Measurements from ENCODE around the gene PNPLA8.

PNPLA8 gene

DNA sequence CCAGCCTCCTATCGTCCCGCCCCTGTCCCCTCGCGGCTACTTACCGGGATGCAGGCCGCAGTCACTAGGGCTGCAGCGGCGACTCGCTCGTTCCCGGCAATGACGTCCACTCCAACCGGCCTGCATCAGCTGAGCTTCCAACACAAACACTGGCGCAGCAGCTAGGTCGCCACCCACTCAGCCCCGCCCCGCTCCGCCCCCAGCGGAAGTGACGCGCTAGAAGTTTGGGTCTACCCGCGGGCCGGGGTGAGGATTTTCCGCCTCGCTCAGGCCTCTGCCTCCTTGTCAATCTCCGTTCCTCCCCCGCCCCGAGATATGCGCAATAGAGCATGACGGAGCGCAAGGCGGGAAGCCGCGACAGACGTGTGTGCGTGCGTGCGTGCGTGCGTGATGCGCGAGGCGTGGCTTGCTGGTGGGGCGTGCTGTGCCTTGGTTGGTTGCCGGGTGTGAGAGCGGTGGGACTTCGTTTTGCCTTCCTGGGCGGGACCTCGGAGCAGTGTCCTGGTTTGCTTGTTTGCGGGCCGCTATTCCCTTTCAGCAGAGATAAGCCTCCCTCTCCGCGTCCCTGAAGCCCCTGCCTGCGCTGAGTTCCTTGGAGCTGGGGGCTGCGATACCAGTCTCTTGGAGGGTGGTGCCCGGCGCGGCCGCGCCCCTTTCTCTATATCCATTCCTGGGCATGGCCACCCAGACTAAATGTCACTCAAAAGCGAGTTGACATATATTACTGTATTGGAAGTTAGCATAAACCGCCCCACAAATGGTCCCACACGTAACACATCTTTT is at the start of gene PNPLA8 (continued):
- TF ChIP-seq BCL11A (tag by site-specific recombination; IDR thresholded peaks at IDR 0.05; ENCODE audit: low read depth) (0 out of 2 replicates have a peak, but pooled peaks have one; percentile 71), ZNF830 (tag by site-specific recombination; IDR thresholded peaks at IDR 0.05; ENCODE audit: low read depth) (no peak), ATF2 (tag by site-specific recombination; IDR thresholded peaks at IDR 0.05; ENCODE audit: low read depth) (peak; percentile 66; the same call in 1 of the 2 replicates), ZNF16 (tag by site-specific recombination; IDR thresholded peaks at IDR 0.05; ENCODE audit: low read depth) (no peak), ZBTB21 (tag by site-specific recombination; IDR thresholded peaks at IDR 0.05) (peak; percentile 88), ZNF138 (tag by site-specific recombination; IDR thresholded peaks at IDR 0.05; ENCODE audit: borderline replicate concordance) (no peak), ZNF221 (tag by site-specific recombination; IDR thresholded peaks at IDR 0.05; ENCODE audit: borderline replicate concordance) (no peak), ZNF561 (tag by site-specific recombination; IDR thresholded peaks at IDR 0.05; ENCODE audit: borderline replicate concordance) (peak; percentile 87), ZFHX2 (tag by site-specific recombination; conservative IDR thresholded peaks at IDR 0.05) (peak; percentile 95), ZNF777 (tag by site-specific recombination; IDR thresholded peaks at IDR 0.05; ENCODE audit: borderline replicate concordance) (no peak), PRDM10 (tag by site-specific recombination; IDR thresholded peaks at IDR 0.05) (0 out of 2 replicates have a peak, but pooled peaks have one; percentile 21), ZNF585B (tag by site-specific recombination; IDR thresholded peaks at IDR 0.05) (peak; percentile 53), ZSCAN4 (tag by site-specific recombination; IDR thresholded peaks at IDR 0.05) (no peak), ZBTB17 (tag by site-specific recombination; IDR thresholded peaks at IDR 0.05) (peak; percentile 90), MZF1 (tag by site-specific recombination; IDR thresholded peaks at IDR 0.05; ENCODE audit: borderline replicate concordance) (no peak; the same call in 1 of the 2 replicates), ZNF704 (tag by site-specific recombination; IDR thresholded peaks at IDR 0.05) (peak; percentile 97), ZNF658 (tag by site-specific recombination; IDR thresholded peaks at IDR 0.05) (no peak), ZNF580 (tag by site-specific recombination; IDR thresholded peaks at IDR 0.05) (peak; percentile 91), BCL6B (tag by site-specific recombination; IDR thresholded peaks at IDR 0.05) (no peak)
- TF ChIP-seq, protein P1, sequence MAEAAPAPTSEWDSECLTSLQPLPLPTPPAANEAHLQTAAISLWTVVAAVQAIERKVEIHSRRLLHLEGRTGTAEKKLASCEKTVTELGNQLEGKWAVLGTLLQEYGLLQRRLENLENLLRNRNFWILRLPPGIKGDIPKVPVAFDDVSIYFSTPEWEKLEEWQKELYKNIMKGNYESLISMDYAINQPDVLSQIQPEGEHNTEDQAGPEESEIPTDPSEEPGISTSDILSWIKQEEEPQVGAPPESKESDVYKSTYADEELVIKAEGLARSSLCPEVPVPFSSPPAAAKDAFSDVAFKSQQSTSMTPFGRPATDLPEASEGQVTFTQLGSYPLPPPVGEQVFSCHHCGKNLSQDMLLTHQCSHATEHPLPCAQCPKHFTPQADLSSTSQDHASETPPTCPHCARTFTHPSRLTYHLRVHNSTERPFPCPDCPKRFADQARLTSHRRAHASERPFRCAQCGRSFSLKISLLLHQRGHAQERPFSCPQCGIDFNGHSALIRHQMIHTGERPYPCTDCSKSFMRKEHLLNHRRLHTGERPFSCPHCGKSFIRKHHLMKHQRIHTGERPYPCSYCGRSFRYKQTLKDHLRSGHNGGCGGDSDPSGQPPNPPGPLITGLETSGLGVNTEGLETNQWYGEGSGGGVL (tag by site-specific recombination; IDR thresholded peaks at IDR 0.05) = no peak
- TF ChIP-seq, protein P2, sequence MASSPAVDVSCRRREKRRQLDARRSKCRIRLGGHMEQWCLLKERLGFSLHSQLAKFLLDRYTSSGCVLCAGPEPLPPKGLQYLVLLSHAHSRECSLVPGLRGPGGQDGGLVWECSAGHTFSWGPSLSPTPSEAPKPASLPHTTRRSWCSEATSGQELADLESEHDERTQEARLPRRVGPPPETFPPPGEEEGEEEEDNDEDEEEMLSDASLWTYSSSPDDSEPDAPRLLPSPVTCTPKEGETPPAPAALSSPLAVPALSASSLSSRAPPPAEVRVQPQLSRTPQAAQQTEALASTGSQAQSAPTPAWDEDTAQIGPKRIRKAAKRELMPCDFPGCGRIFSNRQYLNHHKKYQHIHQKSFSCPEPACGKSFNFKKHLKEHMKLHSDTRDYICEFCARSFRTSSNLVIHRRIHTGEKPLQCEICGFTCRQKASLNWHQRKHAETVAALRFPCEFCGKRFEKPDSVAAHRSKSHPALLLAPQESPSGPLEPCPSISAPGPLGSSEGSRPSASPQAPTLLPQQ (tag by site-specific recombination; IDR thresholded peaks at IDR 0.05) = no peak

Data from HEK293 (cell line).